GM12801 (cell line): Measurements from ENCODE around the gene EEPD1.

ENCODE experiments used
- TF ChIP-seq, protein P1 (sequence below): IDR thresholded peaks from one replicate; pipeline ENCODE4 v1.5.1; 2011; ENCODE audit warnings: control low read depth; ENCODE audit not compliant: insufficient read length; ENCODE audit errors: extremely low read depth

EEPD1 gene

DNA sequence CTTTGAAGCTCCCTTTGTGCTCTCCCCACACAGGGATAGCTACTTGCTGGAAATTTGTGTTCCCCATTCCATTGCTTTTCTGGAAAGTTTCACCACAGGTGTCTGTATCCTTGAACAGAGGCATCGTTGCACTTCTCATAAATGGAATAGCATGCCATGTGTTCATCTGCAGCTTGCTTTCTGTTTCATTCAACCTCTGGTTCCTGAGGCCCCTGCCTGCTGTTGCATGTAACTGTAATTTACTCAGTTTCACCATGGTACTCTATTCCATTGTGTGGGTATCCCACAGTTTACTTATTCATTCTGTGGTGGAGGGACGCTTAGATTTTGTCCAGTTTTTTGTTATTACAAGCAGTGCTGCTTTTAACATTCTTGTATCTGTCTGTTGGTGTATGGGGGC is 32.0 kb downstream of the EEPD1 start:
- TF ChIP-seq, protein P1, sequence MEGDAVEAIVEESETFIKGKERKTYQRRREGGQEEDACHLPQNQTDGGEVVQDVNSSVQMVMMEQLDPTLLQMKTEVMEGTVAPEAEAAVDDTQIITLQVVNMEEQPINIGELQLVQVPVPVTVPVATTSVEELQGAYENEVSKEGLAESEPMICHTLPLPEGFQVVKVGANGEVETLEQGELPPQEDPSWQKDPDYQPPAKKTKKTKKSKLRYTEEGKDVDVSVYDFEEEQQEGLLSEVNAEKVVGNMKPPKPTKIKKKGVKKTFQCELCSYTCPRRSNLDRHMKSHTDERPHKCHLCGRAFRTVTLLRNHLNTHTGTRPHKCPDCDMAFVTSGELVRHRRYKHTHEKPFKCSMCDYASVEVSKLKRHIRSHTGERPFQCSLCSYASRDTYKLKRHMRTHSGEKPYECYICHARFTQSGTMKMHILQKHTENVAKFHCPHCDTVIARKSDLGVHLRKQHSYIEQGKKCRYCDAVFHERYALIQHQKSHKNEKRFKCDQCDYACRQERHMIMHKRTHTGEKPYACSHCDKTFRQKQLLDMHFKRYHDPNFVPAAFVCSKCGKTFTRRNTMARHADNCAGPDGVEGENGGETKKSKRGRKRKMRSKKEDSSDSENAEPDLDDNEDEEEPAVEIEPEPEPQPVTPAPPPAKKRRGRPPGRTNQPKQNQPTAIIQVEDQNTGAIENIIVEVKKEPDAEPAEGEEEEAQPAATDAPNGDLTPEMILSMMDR, result no peak

GRCh38 chr7:36185756-36186155 is 32.7 kb downstream of the EEPD1 start:
- TF ChIP-seq, protein P1, result no peak

DNA sequence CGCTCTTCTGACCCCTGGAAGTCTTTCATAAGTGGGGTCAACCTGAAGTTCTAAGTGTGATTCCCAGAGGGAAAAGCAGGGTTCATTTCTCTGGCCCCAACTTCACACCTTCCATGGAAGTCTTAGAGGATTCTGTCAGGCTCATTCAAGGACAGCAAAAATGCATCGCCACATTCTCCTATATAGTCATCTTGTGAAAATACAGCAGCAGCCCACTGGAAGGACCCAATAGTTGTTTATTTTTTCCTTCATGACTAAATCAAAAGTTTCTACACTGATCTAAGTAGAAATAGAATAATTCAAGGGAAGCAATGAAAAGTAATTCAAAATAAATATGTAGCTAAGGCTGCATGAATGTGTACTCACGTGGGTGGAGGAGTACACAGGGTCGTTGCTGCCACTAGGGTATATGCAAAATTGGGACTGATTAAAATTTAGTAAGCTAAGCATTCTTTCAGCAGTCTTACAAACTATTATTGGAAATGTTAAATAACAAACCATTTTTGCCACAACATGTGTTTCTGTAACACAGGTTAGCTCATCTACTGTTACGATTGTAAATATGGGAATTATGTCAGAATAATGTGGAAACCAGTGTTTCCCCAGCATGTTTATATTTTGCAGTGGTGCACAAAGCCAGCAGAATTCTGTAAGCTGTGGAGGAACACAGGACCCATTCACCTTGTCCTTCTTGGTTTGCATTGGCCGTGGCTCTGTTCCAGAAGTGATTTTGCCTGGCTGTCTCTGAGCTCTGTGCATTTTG is 33.5 kb downstream of the EEPD1 start:
- TF ChIP-seq, protein P1, result no peak

- TF ChIP-seq, protein P1, result no peak
Measured at GRCh38 chr7:36188266-36188665, 35.2 kb downstream of the EEPD1 start.

DNA sequence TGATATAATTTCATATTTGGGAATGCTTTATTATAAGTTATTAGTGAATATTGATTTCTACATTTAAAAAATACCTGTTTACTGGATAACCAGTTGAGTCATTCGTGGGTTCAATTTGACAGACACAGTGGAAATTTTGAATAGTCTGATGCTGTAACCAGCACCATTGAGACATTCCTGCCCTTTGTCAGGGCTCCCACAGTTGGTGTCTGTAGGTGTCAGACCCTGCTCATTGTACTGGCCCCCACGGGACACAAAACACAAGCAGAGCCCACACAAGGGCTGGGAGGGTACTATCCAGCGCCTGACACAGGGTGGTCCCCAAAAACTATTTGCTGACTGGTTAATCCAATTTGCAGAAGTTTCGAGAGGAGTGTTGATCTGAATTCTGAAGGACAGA is 35.9 kb downstream of the EEPD1 start:
- TF ChIP-seq, protein P1, result no peak

- TF ChIP-seq, protein P1, result no peak
Measured at GRCh38 chr7:36190447-36191291, 37.6 kb downstream of the EEPD1 start.

GRCh38 chr7:36191292-36191920 is 38.4 kb downstream of the EEPD1 start:
- TF ChIP-seq, protein P1, result no peak
